PC-9 (cell line): ENCODE measurements around the gene PTX3. TPM values are rescaled to one million over a fixed set of nuclear protein-coding genes. Genes with fewer than 3 reads are reported as not detected.

Experiments used
- BruUV-seq: library from RNA; stranded (reverse); fragments of 400-500 nt; replicated peaks from 2 replicates; lab custom pipeline; 2021; lab: Mats Ljungman, UMichigan
- CTCF ChIA-PET: fragments of 300-600 bp; sonication (Branson Sonifier 250); formaldehyde crosslinking; loops from one replicate; lab custom pipeline; 2022; ENCODE audit warnings: antibody characterized with exemption; lab: Charles Lee
- POLR2A ChIA-PET: fragments of 300-600 bp; sonication (Branson Sonifier 250); formaldehyde crosslinking; loops from one replicate; lab custom pipeline; 2022; ENCODE audit warnings: antibody characterized with exemption; ENCODE audit not compliant: unreplicated experiment; lab: Charles Lee
- DNase-seq, 2 experiments: peaks; one replicate each; pipeline versions ENCODE4 v3.0.0 to v3.0.0-alpha.2; 2015 to 2022; ENCODE audit warnings: mixed read lengths in 1 of 2
- H2AFZ ChIP-seq: fragments of 200-600 bp; sonication (generic); 2 replicates; pipeline ENCODE4 v1.8.1; 2017; ENCODE audit warnings: antibody characterized with exemption
- H3F3A ChIP-seq: fragments of 200-600 bp; sonication (generic); 2 replicates; pipeline ENCODE4 v1.8.1; 2017; ENCODE audit warnings: antibody characterized with exemption, mild to moderate bottlenecking, low read depth; ENCODE audit not compliant: insufficient read depth
- H3K27ac ChIP-seq: fragments of 200-600 bp; sonication (generic); 2 replicates; pipeline ENCODE4 v1.6.1; 2016; ENCODE audit warnings: mixed run types
- H3K27me3 ChIP-seq: fragments of 200-600 bp; sonication (generic); 2 replicates; pipeline ENCODE4 v1.6.1; 2016; ENCODE audit warnings: low read depth, mixed run types; ENCODE audit not compliant: insufficient read depth
- H3K36me3 ChIP-seq: fragments of 200-600 bp; sonication (generic); 2 replicates; pipeline ENCODE4 v1.6.1; 2016; ENCODE audit warnings: low read depth, mixed run types
- H3K4me1 ChIP-seq: fragments of 200-600 bp; sonication (generic); replicated peaks from 2 replicates; pipeline ENCODE4 v1.6.1; 2016; ENCODE audit warnings: mixed run types; ENCODE audit not compliant: insufficient read depth
- H3K4me2 ChIP-seq: fragments of 200-600 bp; sonication (generic); 2 replicates; pipeline ENCODE4 v1.6.1; 2017; ENCODE audit warnings: mixed run types
- H3K4me3 ChIP-seq: fragments of 200-600 bp; sonication (generic); 2 replicates; pipeline ENCODE4 v1.6.1; 2016; ENCODE audit warnings: mixed run types
- H3K79me2 ChIP-seq: fragments of 200-600 bp; sonication (generic); 2 replicates; pipeline ENCODE4 v1.6.1; 2017; ENCODE audit warnings: low read depth, mixed run types
- H3K9me2 ChIP-seq: fragments of 200-600 bp; sonication (generic); 2 replicates; pipeline ENCODE4 v1.8.1; 2017; ENCODE audit warnings: mild to moderate bottlenecking; ENCODE audit not compliant: insufficient read depth
- H3K9me3 ChIP-seq: fragments of 200-600 bp; sonication (generic); 2 replicates; pipeline ENCODE4 v1.8.1; 2016; ENCODE audit warnings: low read depth; ENCODE audit not compliant: insufficient read depth
- H4K20me1 ChIP-seq: fragments of 200-600 bp; sonication (generic); 2 replicates; pipeline ENCODE4 v1.8.1; 2017; ENCODE audit not compliant: insufficient read depth
- EZH2 ChIP-seq: fragments of 200-600 bp; sonication (generic); IDR thresholded peaks from 2 replicates; pipeline ENCODE4 v1.8.0; 2017; ENCODE audit warnings: antibody characterized with exemption, low read depth
- intact Hi-C: fragments of 100-400 bp; cut with micrococcal nuclease; formaldehyde crosslinking; loops from one replicate; pipeline ENCODE4 v1.10.0; 2022; ENCODE audit not compliant: unreplicated experiment
- total RNA-seq: library from RNA; stranded (reverse); gene quantifications from 2 replicates; pipeline ENCODE4 v1.2.3, GENCODE V29; 2021
- TF ChIP-seq, protein P1 (sequence below): fragments of 200-600 bp; sonication (generic); conservative IDR thresholded peaks from 2 replicates; pipeline ENCODE4 v1.6.1; 2017; ENCODE audit warnings: mixed run types, antibody characterized with exemption, mild to moderate bottlenecking, moderate library complexity

Gene PTX3
- total RNA-seq, 1 experiment from 2014 or later, result 0.59 TPM

DNA sequence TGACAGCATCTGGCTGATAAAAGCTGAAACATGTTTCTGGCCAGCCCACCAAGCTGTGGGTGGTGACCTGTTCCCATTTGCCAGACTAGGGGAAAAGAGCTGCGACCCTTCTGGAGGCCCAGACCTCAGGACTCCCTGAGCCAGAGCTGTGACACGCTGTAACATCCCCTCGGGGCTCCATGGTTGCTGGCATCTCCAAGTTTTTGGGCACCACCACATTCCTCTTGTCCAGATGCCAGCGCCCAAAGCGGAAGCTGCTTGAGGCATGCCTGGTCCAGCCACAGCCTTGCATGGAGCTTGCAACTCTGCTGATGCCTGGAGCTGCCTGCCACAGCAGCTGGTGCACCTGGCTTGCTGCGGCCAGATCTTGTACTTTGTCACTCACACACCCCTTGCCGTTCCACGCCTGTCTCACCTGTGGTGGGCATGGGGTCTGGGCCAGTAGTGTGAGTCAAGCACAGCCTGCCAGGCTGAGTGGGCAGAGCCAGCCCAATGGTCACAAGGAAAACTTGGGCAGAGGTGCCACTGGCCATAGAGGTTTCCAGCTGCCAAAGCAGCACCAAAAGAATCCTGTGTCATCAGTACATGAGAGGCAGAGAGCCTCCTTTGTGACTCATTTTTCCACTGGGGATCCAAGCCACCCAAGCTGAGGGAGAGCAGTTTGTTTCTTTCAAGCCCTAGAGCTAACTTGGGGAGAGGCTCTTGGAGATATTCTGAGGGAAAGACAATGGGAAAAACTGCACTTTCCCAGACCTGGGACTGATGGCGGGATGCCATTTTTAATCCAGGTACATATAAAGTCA is 45.7 kb upstream of the PTX3 start:
- no TSS peak for BruUV-seq
- CTCF ChIA-PET, result no interaction called here

DNA sequence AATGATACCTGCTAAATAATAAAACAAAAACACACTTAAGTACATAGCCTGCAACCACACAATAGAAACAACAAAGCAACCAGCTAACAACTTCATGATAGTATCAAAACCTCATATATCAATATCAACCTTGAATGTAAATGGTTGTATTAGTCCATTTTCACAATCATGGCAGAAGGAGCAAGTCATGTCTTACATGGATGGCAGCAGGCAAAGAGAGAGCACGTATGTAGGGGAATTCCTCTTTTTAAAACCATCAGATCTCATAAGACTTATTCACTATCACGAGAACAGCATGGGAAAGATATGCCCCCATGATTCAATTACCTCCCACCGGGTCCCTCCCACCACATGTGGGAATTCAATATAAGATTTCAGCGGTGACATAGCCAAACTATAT is 44.5 kb upstream of the PTX3 start:
- TF ChIP-seq, protein P1, sequence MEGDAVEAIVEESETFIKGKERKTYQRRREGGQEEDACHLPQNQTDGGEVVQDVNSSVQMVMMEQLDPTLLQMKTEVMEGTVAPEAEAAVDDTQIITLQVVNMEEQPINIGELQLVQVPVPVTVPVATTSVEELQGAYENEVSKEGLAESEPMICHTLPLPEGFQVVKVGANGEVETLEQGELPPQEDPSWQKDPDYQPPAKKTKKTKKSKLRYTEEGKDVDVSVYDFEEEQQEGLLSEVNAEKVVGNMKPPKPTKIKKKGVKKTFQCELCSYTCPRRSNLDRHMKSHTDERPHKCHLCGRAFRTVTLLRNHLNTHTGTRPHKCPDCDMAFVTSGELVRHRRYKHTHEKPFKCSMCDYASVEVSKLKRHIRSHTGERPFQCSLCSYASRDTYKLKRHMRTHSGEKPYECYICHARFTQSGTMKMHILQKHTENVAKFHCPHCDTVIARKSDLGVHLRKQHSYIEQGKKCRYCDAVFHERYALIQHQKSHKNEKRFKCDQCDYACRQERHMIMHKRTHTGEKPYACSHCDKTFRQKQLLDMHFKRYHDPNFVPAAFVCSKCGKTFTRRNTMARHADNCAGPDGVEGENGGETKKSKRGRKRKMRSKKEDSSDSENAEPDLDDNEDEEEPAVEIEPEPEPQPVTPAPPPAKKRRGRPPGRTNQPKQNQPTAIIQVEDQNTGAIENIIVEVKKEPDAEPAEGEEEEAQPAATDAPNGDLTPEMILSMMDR, result no peak
- TF ChIP-seq EZH2, result no peak
- no peaks in the 10 kb centered on the region for H3K27me3 ChIP-seq
- no peak for DNase-seq
- no peaks in the 10 kb centered on the region for H3F3A ChIP-seq
- no peak overlapping the region for H2AFZ ChIP-seq
- H3K4me3 ChIP-seq, result no peak overlapping the region
- H3K9me3 ChIP-seq, result no peaks in the 10 kb centered on the region
- BruUV-seq, result no TSS peak
- intact Hi-C loops, result no loop called here
- H3K36me3 ChIP-seq, result no peaks in the 10 kb centered on the region
- no peak overlapping the region for H3K4me2 ChIP-seq
- no peak overlapping the region for H3K27ac ChIP-seq
- no peaks in the 10 kb centered on the region for H3K9me2 ChIP-seq
- H4K20me1 ChIP-seq, result no peaks in the 10 kb centered on the region
- H3K79me2 ChIP-seq, result no peaks in the 10 kb centered on the region
- ChIA-PET CTCF (no interaction called here), POLR2A (no interaction called here)
- peaks cover 7% of the 10 kb centered on the region for H3K4me1 ChIP-seq

More for the DNA sequence above, 45.7 kb upstream of the PTX3 start:
- Histone ChIP-seq H3K27ac (no peak overlapping the region), H3K79me2 (no peaks in the 10 kb centered on the region), H3K4me3 (no peak overlapping the region), H3K4me2 (no peak overlapping the region), H3K36me3 (no peaks in the 10 kb centered on the region), H3K4me1 (peaks cover 7% of the 10 kb centered on the region), H4K20me1 (no peaks in the 10 kb centered on the region), H3K27me3 (no peaks in the 10 kb centered on the region), H2AFZ (no peak overlapping the region), H3K9me2 (no peaks in the 10 kb centered on the region), H3F3A (no peaks in the 10 kb centered on the region), H3K9me3 (no peaks in the 10 kb centered on the region)
- no peak for DNase-seq
- intact Hi-C loops, result no loop called here
- TF ChIP-seq, protein P1, result no peak
- no peak for TF ChIP-seq EZH2
- POLR2A ChIA-PET, result no interaction called here

DNA sequence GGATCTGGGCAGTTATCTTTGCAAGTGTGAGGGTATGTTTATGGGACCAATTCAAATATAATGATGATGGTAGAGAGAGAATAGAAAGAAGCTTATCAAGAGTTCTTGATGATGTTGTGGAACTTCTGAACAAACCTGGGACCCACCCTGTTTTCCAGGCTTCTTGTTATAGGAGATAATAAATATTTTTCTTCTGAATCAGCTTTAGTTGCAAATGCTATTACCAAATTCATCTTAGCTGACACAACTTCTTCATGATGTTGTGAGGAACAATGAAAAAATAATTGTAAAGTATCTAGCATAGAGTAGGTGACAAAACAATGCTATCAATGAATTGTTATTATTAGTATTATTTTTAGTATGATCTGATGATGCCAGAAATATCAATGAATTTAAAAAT is 43.5 kb upstream of the PTX3 start:
- Histone ChIP-seq H3F3A (no peaks in the 10 kb centered on the region), H3K4me3 (no peak overlapping the region), H3K36me3 (no peaks in the 10 kb centered on the region), H2AFZ (no peak overlapping the region), H3K9me2 (no peaks in the 10 kb centered on the region), H4K20me1 (no peaks in the 10 kb centered on the region), H3K9me3 (no peaks in the 10 kb centered on the region), H3K79me2 (no peaks in the 10 kb centered on the region), H3K27ac (no peak overlapping the region), H3K27me3 (no peaks in the 10 kb centered on the region), H3K4me2 (no peak overlapping the region), H3K4me1 (peaks cover 7% of the 10 kb centered on the region)
- no TSS peak for BruUV-seq
- no peak for DNase-seq
- ChIA-PET POLR2A (no interaction called here), CTCF (no interaction called here)
- TF ChIP-seq, protein P1, result no peak
- no peak for TF ChIP-seq EZH2
- intact Hi-C loops, result no loop called here
